ENCODE data around the gene FJX1.
"Not testable (repeated sequence)": the region's sequence is repeated elsewhere in the genome, so short reads cannot be mapped to it uniquely, and the experiment has no call there.

Gene FJX1

DNA sequence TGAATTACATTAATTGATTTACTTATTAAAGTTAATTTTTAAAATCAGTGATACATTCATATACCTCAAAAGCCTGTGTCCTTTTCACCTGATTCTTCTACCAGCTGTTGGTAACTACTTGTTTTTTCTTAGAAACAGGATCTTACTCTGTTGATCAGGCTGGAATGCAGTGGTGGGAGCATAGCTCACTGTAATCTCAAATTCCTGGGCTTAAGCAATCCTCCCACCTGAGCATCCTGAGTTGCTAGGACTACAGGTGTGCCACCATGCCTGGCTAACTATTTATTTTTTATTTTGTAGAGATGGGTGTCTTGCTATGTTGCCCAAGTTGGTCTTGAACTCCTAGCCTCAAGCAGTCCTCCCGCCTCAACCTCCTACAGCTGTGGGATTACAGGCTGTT, 49.0 kb downstream of the FJX1 start:
- Histone ChIP-seq H3K27me3 (ENCODE audit: insufficient read depth, poor library complexity, severe bottlenecking) (no peaks in the 10 kb centered on the region), H3K9me3 (ENCODE audit: severe bottlenecking) (peaks cover 4% of the 10 kb centered on the region), H3K36me3 (ENCODE audit: low read depth) (peaks cover 62% of the 10 kb centered on the region), H3K27ac (ENCODE audit: poor library complexity, severe bottlenecking) (no peak overlapping the region), H3K4me1 (ENCODE audit: insufficient read depth, poor library complexity, severe bottlenecking) (peaks cover 38% of the 10 kb centered on the region), H3K4me3 (ENCODE audit: severe bottlenecking) (no peak overlapping the region)
- DNase-seq (ENCODE audit: low spot score) (no peak), ATAC-seq (ENCODE audit: low read depth) (no peak)
- TF ChIP-seq, protein P1, sequence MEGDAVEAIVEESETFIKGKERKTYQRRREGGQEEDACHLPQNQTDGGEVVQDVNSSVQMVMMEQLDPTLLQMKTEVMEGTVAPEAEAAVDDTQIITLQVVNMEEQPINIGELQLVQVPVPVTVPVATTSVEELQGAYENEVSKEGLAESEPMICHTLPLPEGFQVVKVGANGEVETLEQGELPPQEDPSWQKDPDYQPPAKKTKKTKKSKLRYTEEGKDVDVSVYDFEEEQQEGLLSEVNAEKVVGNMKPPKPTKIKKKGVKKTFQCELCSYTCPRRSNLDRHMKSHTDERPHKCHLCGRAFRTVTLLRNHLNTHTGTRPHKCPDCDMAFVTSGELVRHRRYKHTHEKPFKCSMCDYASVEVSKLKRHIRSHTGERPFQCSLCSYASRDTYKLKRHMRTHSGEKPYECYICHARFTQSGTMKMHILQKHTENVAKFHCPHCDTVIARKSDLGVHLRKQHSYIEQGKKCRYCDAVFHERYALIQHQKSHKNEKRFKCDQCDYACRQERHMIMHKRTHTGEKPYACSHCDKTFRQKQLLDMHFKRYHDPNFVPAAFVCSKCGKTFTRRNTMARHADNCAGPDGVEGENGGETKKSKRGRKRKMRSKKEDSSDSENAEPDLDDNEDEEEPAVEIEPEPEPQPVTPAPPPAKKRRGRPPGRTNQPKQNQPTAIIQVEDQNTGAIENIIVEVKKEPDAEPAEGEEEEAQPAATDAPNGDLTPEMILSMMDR (IDR thresholded peaks at IDR 0.05; ENCODE audit: poor library complexity, severe bottlenecking) = no peak

DNA sequence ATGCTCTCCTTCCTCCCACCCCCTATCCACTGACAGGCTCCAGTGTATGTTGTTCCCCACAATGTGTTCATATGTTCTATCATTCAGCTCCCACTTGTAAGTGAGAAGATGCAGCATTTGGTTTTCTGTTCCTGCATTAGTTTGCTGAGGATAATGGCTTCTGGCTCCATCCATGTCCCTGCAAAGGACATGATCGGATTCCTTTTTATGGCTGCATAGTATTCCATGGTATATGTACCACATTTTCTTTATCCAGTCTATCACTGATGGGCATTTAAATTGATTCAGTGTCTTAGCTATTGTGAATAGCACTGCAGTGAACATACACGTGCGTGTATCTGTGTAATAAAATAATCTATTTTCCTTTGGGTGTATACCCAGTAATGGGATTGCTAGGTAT, 50.1 kb downstream of the FJX1 start:
- DNase-seq (ENCODE audit: low spot score); H3K4me3 ChIP-seq (ENCODE audit: severe bottlenecking); H3K27ac ChIP-seq (ENCODE audit: poor library complexity, severe bottlenecking); ATAC-seq (ENCODE audit: low read depth); H3K9me3 ChIP-seq (ENCODE audit: severe bottlenecking); H3K27me3 ChIP-seq (ENCODE audit: insufficient read depth, poor library complexity, severe bottlenecking): not testable (repeated sequence)
- Histone ChIP-seq H3K36me3 (ENCODE audit: low read depth) (peaks cover 62% of the 10 kb centered on the region), H3K4me1 (ENCODE audit: insufficient read depth, poor library complexity, severe bottlenecking) (peaks cover 36% of the 10 kb centered on the region)

All from RWPE2 (cell line).